ENCODE results near the gene PLPP3.

The PLPP3 gene

GRCh38 chr1:56512724-56513494 lies 66.5 kb downstream of the PLPP3 start:
- H3K36me3 ChIP-seq: peaks cover 0 to 13% (median 0%) of the 10 kb centered on the region in 11 experiments; a peak in 5 of 22 replicates
- H3K9me3 ChIP-seq (replicated peaks in 1 of 11): no peaks in the 10 kb centered on the region
- no peak overlapping the region for H3K27ac ChIP-seq
- H3K27me3 ChIP-seq: peaks cover 0 to 77% (median 0%) of the 10 kb centered on the region in 11 experiments; a peak in 4 of 22 replicates
- TF ChIP-seq Cebpa-rat (IDR thresholded peaks at IDR 0.05): no peak
- H4K20me1 ChIP-seq: no peaks in the 10 kb centered on the region
- no peak overlapping the region for H3K4me2 ChIP-seq
- H3K4me1 ChIP-seq: peaks cover 0 to 29% (median 17%) of the 10 kb centered on the region in 10 experiments; a peak in 14 of 20 replicates
- H3K9ac ChIP-seq: no peak overlapping the region
- H3K4me3 ChIP-seq: no peak overlapping the region

GRCh38 chr1:56511766-56512165 lies 67.6 kb downstream of the PLPP3 start:
- Histone ChIP-seq H3K4me2 (no peak overlapping the region), H4K20me1 (no peaks in the 10 kb centered on the region), H3K27me3 (peaks cover 0 to 81% (median 0%) of the 10 kb centered on the region in 11 experiments; a peak in 4 of 22 replicates), H3K4me1 (peaks cover 7 to 31% (median 23%) of the 10 kb centered on the region in 10 experiments), H3K27ac (no peak overlapping the region), H3K36me3 (peaks cover 0 to 13% (median 0%) of the 10 kb centered on the region in 11 experiments; a peak in 5 of 22 replicates), H3K9me3 (replicated peaks in 1 of 11) (no peaks in the 10 kb centered on the region), H3K9ac (no peak overlapping the region), H3K4me3 (no peak overlapping the region)
- TF ChIP-seq Cebpa-rat (IDR thresholded peaks at IDR 0.05): no peak

- Histone ChIP-seq H3K27ac (no peak overlapping the region), H3K36me3 (peaks cover 0 to 13% (median 0%) of the 10 kb centered on the region in 11 experiments; a peak in 5 of 22 replicates), H3K4me2 (no peak overlapping the region), H4K20me1 (no peaks in the 10 kb centered on the region), H3K4me1 (peaks cover 11 to 31% (median 25%) of the 10 kb centered on the region in 10 experiments), H3K9ac (no peak overlapping the region), H3K4me3 (no peak overlapping the region), H3K9me3 (replicated peaks in 1 of 11) (no peaks in the 10 kb centered on the region), H3K27me3 (peaks cover 0 to 84% (median 0%) of the 10 kb centered on the region in 11 experiments; a peak in 4 of 22 replicates)
- TF ChIP-seq Cebpa-rat (IDR thresholded peaks at IDR 0.05): no peak
These were observed 68.0 kb downstream of the PLPP3 start for GRCh38 chr1:56511364-56511763.

- peaks cover 0 to 81% (median 0%) of the 10 kb centered on the region in 11 experiments; a peak in 4 of 22 replicates for H3K27me3 ChIP-seq
- no peaks in the 10 kb centered on the region for H4K20me1 ChIP-seq
- H3K9me3 ChIP-seq (replicated peaks in 1 of 11): no peaks in the 10 kb centered on the region
- TF ChIP-seq Cebpa-rat (IDR thresholded peaks at IDR 0.05): no peak
- no peak overlapping the region for H3K4me2 ChIP-seq
- peaks cover 17 to 34% (median 29%) of the 10 kb centered on the region in 10 experiments for H3K4me1 ChIP-seq
- peak overlapping the region in 2 of 11 experiments; percentile 1 to 28; a peak in 3 of 22 replicates for H3K27ac ChIP-seq
- H3K36me3 ChIP-seq: peaks cover 0 to 13% (median 0%) of the 10 kb centered on the region in 11 experiments; a peak in 5 of 22 replicates
- no peak overlapping the region for H3K4me3 ChIP-seq
- H3K9ac ChIP-seq: no peak overlapping the region
These were observed 68.7 kb downstream of the PLPP3 start for GRCh38 chr1:56510642-56511021.

GRCh38 chr1:56509713-56510641 lies 69.4 kb downstream of the PLPP3 start:
- Histone ChIP-seq H3K4me2 (0 out of 22 replicates have a peak overlapping the region, but pooled peaks of 1 of the 11 experiments have one; percentile 4), H3K4me1 (peaks cover 17 to 40% (median 35%) of the 10 kb centered on the region in 10 experiments), H3K9me3 (replicated peaks in 1 of 11) (no peaks in the 10 kb centered on the region), H3K27ac (peak overlapping the region in 1 of 11 experiments; percentile 28; a peak in 3 of 22 replicates), H4K20me1 (no peaks in the 10 kb centered on the region), H3K27me3 (peaks cover 0 to 75% (median 0%) of the 10 kb centered on the region in 11 experiments; a peak in 4 of 22 replicates), H3K36me3 (peaks cover 0 to 13% (median 0%) of the 10 kb centered on the region in 11 experiments; a peak in 6 of 22 replicates), H3K9ac (no peak overlapping the region), H3K4me3 (no peak overlapping the region)
- no peak for TF ChIP-seq Cebpa-rat (IDR thresholded peaks at IDR 0.05)

GRCh38 chr1:56508523-56508983 lies 70.8 kb downstream of the PLPP3 start:
- H3K9me3 ChIP-seq (replicated peaks in 1 of 11): peaks cover 0 to 7% (median 0%) of the 10 kb centered on the region in 11 experiments; a peak in 3 of 22 replicates
- H4K20me1 ChIP-seq: no peaks in the 10 kb centered on the region
- peak overlapping the region in 8 of 11 experiments; percentile 9 to 81 (median 33); a peak in 16 of 22 replicates for H3K4me2 ChIP-seq
- TF ChIP-seq Cebpa-rat (IDR thresholded peaks at IDR 0.05): peak in 3 of 11 experiments; percentile 17 to 34 (median 19); a peak in 2 of 22 replicates
- peaks cover 0 to 15% (median 0%) of the 10 kb centered on the region in 11 experiments; a peak in 6 of 22 replicates for H3K36me3 ChIP-seq
- H3K27me3 ChIP-seq: peaks cover 0 to 63% (median 0%) of the 10 kb centered on the region in 11 experiments; a peak in 4 of 22 replicates
- no peak overlapping the region for H3K4me3 ChIP-seq
- peak overlapping the region in 5 of 11 experiments; percentile 18 to 83 (median 80); a peak in 10 of 22 replicates for H3K27ac ChIP-seq
- H3K9ac ChIP-seq: no peak overlapping the region; a peak in 1 of 22 replicates
- peaks cover 17 to 43% (median 35%) of the 10 kb centered on the region in 10 experiments for H3K4me1 ChIP-seq

GRCh38 chr1:56507925-56508522 lies 71.3 kb downstream of the PLPP3 start:
- Histone ChIP-seq H4K20me1 (no peaks in the 10 kb centered on the region), H3K36me3 (peaks cover 0 to 20% (median 0%) of the 10 kb centered on the region in 11 experiments; a peak in 6 of 22 replicates), H3K9ac (no peak overlapping the region), H3K4me2 (peak overlapping the region in 8 of 11 experiments; percentile 9 to 81 (median 70); a peak in 16 of 22 replicates), H3K9me3 (replicated peaks in 1 of 11) (peaks cover 0 to 7% (median 0%) of the 10 kb centered on the region in 11 experiments; a peak in 3 of 22 replicates), H3K27ac (peak overlapping the region in 6 of 11 experiments; percentile 18 to 83 (median 80); a peak in 10 of 22 replicates), H3K4me3 (no peak overlapping the region), H3K27me3 (peaks cover 0 to 57% (median 0%) of the 10 kb centered on the region in 11 experiments; a peak in 4 of 22 replicates), H3K4me1 (peaks cover 17 to 43% (median 35%) of the 10 kb centered on the region in 10 experiments)
- TF ChIP-seq Cebpa-rat (IDR thresholded peaks at IDR 0.05): no peak
